ENCODE data around the gene TOR2A.

The TOR2A gene

GRCh38 chr9:127767410-127767809, 32.3 kb upstream of the TOR2A start:
- Histone ChIP-seq H3K27me3 (no peaks in the 10 kb centered on the region), H3K36me3 (peaks cover 77% of the 10 kb centered on the region), H3K9me3 (no peaks in the 10 kb centered on the region), H3K4me1 (ENCODE audit: control insufficient read depth in 1 of 2, insufficient read depth in 1 of 2, low read depth in 1 of 2, low read length in 1 of 2) (peaks cover 65 to 69% of the 10 kb centered on the region in 2 experiments), H3K27ac (peak overlapping the region; percentile 29), H3K4me3 (ENCODE audit: low read depth in 1 of 2, low read length in 1 of 2) (no peak overlapping the region)
- TF ChIP-seq CTCF (IDR thresholded peaks at IDR 0.05): no peak

GRCh38 chr9:127765418-127765817, 30.3 kb upstream of the TOR2A start:
- H3K4me1 ChIP-seq (ENCODE audit: control insufficient read depth in 1 of 2, insufficient read depth in 1 of 2, low read depth in 1 of 2, low read length in 1 of 2): peaks cover 60 to 64% of the 10 kb centered on the region in 2 experiments
- no peaks in the 10 kb centered on the region for H3K27me3 ChIP-seq
- peaks cover 77% of the 10 kb centered on the region for H3K36me3 ChIP-seq
- no peak overlapping the region for H3K4me3 ChIP-seq (ENCODE audit: low read depth in 1 of 2, low read length in 1 of 2)
- TF ChIP-seq CTCF (IDR thresholded peaks at IDR 0.05): no peak
- peak overlapping the region; percentile 34 for H3K27ac ChIP-seq
- no peaks in the 10 kb centered on the region for H3K9me3 ChIP-seq

DNA sequence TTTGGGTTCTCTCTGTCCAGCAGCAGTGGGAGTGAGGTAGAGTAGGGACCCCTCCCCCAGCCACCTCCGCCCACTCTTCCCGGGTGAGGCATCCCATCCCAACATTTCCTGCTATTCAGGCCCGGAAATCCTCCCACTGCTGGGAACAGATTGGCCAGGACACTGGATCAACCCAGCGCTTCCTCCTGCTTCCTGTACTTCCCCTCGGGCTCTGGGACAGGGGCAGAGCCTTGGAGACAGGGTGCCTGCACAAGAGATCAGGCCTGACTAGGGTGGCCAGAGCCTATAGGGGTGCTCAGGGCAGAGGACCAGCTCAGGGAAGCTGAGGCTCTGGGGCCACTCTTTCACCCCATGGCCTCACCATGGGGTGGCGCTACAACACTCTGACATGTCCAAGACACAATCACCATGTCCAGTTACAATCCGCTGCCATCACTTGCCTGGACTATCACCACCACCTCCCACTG, 28.9 kb upstream of the TOR2A start:
- H3K9me3 ChIP-seq: no peaks in the 10 kb centered on the region
- H3K27me3 ChIP-seq: no peaks in the 10 kb centered on the region
- H3K27ac ChIP-seq: peak overlapping the region; percentile 57
- H3K4me1 ChIP-seq (ENCODE audit: control insufficient read depth in 1 of 2, insufficient read depth in 1 of 2, low read depth in 1 of 2, low read length in 1 of 2): peaks cover 45 to 49% of the 10 kb centered on the region in 2 experiments
- H3K36me3 ChIP-seq: peaks cover 83% of the 10 kb centered on the region
- TF ChIP-seq CTCF (IDR thresholded peaks at IDR 0.05): peak; percentile 53
- no peak overlapping the region for H3K4me3 ChIP-seq (ENCODE audit: low read depth in 1 of 2, low read length in 1 of 2)

DNA sequence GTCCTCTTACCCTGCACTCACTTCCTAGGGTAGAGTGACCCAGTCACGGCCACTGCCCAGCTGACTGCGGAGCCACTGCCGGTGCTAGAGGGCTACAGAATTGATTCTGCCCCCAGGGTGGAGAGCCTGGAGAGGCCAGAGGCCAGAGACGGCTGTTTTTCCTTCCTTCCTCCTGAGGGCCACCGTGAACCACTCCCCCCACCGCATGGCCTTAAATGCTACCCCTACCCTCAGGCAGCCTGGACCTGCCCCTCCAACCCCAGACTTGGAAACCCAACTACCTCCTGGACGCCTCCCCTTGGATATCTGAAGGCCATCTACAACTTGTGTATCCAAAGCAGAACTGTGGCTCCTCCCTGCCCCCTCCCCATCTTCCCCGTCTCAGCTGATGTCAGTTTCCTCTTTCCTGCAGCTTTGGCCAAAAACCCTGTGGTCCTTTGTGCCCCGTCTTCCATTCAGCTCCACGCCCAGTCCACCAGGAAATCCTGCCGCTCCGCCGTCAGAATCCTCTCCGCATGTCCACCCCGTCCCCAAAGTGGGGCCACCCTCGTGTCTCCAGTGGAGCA, 27.1 kb upstream of the TOR2A start:
- H3K36me3 ChIP-seq: peaks cover 83% of the 10 kb centered on the region

GRCh38 chr9:127761491-127761956, 26.4 kb upstream of the TOR2A start:
- TF ChIP-seq CTCF (IDR thresholded peaks at IDR 0.05): no peak
- Histone ChIP-seq H3K27ac (peak overlapping the region; percentile 77), H3K9me3 (no peaks in the 10 kb centered on the region), H3K4me3 (ENCODE audit: low read depth in 1 of 2, low read length in 1 of 2) (peak overlapping the region in 1 of 2 experiments; percentile 18), H3K27me3 (no peaks in the 10 kb centered on the region), H3K4me1 (ENCODE audit: control insufficient read depth in 1 of 2, insufficient read depth in 1 of 2, low read depth in 1 of 2, low read length in 1 of 2) (peaks cover 27 to 28% of the 10 kb centered on the region in 2 experiments), H3K36me3 (peaks cover 79% of the 10 kb centered on the region)

More for the DNA sequence above, 27.1 kb upstream of the TOR2A start:
- no peaks in the 10 kb centered on the region for H3K9me3 ChIP-seq
- H3K4me3 ChIP-seq (ENCODE audit: low read depth in 1 of 2, low read length in 1 of 2): peak overlapping the region; percentile 18 to 33
- peaks cover 28 to 32% of the 10 kb centered on the region in 2 experiments for H3K4me1 ChIP-seq (ENCODE audit: control insufficient read depth in 1 of 2, insufficient read depth in 1 of 2, low read depth in 1 of 2, low read length in 1 of 2)
- no peaks in the 10 kb centered on the region for H3K27me3 ChIP-seq
- TF ChIP-seq CTCF (IDR thresholded peaks at IDR 0.05): no peak
- peak overlapping the region; percentile 77 for H3K27ac ChIP-seq
